DOHH2 (cell line): ENCODE data around the gene DUS3L.
"Not testable (repeated sequence)": the region's sequence is repeated elsewhere in the genome, so short reads cannot be mapped to it uniquely, and the experiment has no call there.

ENCODE experiments used
- H3F3A ChIP-seq: fragments of 200-600 bp; sonication (generic), shearing (Covaris generic); 2 replicates; pipeline ENCODE4 v1.6.0; 2016; ENCODE audit warnings: antibody characterized with exemption, mild to moderate bottlenecking; ENCODE audit not compliant: control insufficient read depth, insufficient read depth
- H3K27ac ChIP-seq: fragments of 200-600 bp; sonication (generic); 2 replicates; pipeline ENCODE4 v1.5.1; 2014; ENCODE audit warnings: low read depth, mild to moderate bottlenecking, low read length, moderate library complexity
- H3K27me3 ChIP-seq: fragments of 200-600 bp; sonication (generic); 2 replicates; pipeline ENCODE4 v1.6.1; 2014; ENCODE audit warnings: mild to moderate bottlenecking, low read length, mixed read lengths; ENCODE audit not compliant: control insufficient read depth
- H3K36me3 ChIP-seq: fragments of 200-600 bp; sonication (generic); 2 replicates; pipeline ENCODE4 v1.6.1; 2014; ENCODE audit warnings: mild to moderate bottlenecking, low read length, moderate library complexity, mixed read lengths; ENCODE audit not compliant: control insufficient read depth
- H3K4me1 ChIP-seq: fragments of 200-600 bp; sonication (generic); 2 replicates; pipeline ENCODE4 v1.6.1; 2014; ENCODE audit warnings: mild to moderate bottlenecking, low read length, mixed read lengths; ENCODE audit not compliant: control insufficient read depth
- H3K4me2 ChIP-seq: fragments of 200-600 bp; sonication (generic); 2 replicates; pipeline ENCODE4 v1.6.0; 2014; ENCODE audit warnings: mild to moderate bottlenecking, low read length, moderate library complexity
- H3K4me3 ChIP-seq: fragments of 200-600 bp; sonication (generic); 2 replicates; pipeline ENCODE4 v1.5.1; 2014; ENCODE audit warnings: mild to moderate bottlenecking, low read length, mixed read lengths
- H3K79me2 ChIP-seq: fragments of 200-600 bp; sonication (generic); 2 replicates; pipeline ENCODE4 v1.6.1; 2014; ENCODE audit warnings: mild to moderate bottlenecking, low read length, mixed read lengths; ENCODE audit not compliant: control insufficient read depth
- H3K9me2 ChIP-seq: fragments of 200-600 bp; sonication (generic); replicated peaks from 2 replicates; pipeline ENCODE4 v1.6.1; 2014; ENCODE audit warnings: mild to moderate bottlenecking, low read length, mixed read lengths; ENCODE audit not compliant: control insufficient read depth
- H3K9me3 ChIP-seq: fragments of 200-600 bp; sonication (generic); 2 replicates; pipeline ENCODE4 v1.6.1; 2014; ENCODE audit warnings: antibody characterized with exemption, low read length, mixed read lengths; ENCODE audit not compliant: control insufficient read depth, insufficient read depth
- H4K20me1 ChIP-seq: fragments of 200-600 bp; sonication (generic); 2 replicates; pipeline ENCODE4 v1.6.0; 2014; ENCODE audit warnings: low read depth, mild to moderate bottlenecking, antibody characterized with exemption, low read length, moderate library complexity; ENCODE audit not compliant: control insufficient read depth, insufficient read depth
- CTCF ChIP-seq: fragments of 200-600 bp; sonication (generic); IDR thresholded peaks from one replicate; pipeline ENCODE4 v1.5.1; 2014; ENCODE audit warnings: antibody characterized with exemption, mild to moderate bottlenecking, low read depth, low read length; ENCODE audit not compliant: poor library complexity, severe bottlenecking
- EZH2phosphoT487 ChIP-seq: fragments of 200-600 bp; sonication (generic); IDR thresholded peaks from 2 replicates; pipeline ENCODE4 v1.6.1; 2017; ENCODE audit warnings: borderline replicate concordance, mild to moderate bottlenecking, antibody characterized with exemption, low read length, moderate library complexity, mixed read lengths

The DUS3L gene

GRCh38 chr19:5753743-5754142 lies 37.2 kb downstream of the DUS3L start:
- H3K9me2 ChIP-seq = no peaks in the 10 kb centered on the region
- H3K4me1 ChIP-seq = no peaks in the 10 kb centered on the region
- no peaks in the 10 kb centered on the region for H4K20me1 ChIP-seq
- no peaks in the 10 kb centered on the region for H3F3A ChIP-seq
- H3K27me3 ChIP-seq = no peaks in the 10 kb centered on the region
- TF ChIP-seq CTCF (no peak), EZH2phosphoT487 (no peak)
- no peaks in the 10 kb centered on the region for H3K36me3 ChIP-seq
- H3K79me2 ChIP-seq = no peaks in the 10 kb centered on the region
- H3K27ac ChIP-seq = no peak overlapping the region
- no peak overlapping the region for H3K4me2 ChIP-seq
- no peaks in the 10 kb centered on the region for H3K9me3 ChIP-seq
- H3K4me3 ChIP-seq = no peak overlapping the region

GRCh38 chr19:5751709-5752108 lies 39.3 kb downstream of the DUS3L start:
- H3K36me3 ChIP-seq = no peaks in the 10 kb centered on the region
- H3K9me2 ChIP-seq = no peaks in the 10 kb centered on the region
- no peaks in the 10 kb centered on the region for H3K79me2 ChIP-seq
- no peaks in the 10 kb centered on the region for H4K20me1 ChIP-seq
- H3K4me3 ChIP-seq = no peak overlapping the region
- no peak overlapping the region for H3K27ac ChIP-seq
- no peaks in the 10 kb centered on the region for H3K4me1 ChIP-seq
- H3F3A ChIP-seq = no peaks in the 10 kb centered on the region
- no peaks in the 10 kb centered on the region for H3K27me3 ChIP-seq
- no peak overlapping the region for H3K4me2 ChIP-seq
- no peaks in the 10 kb centered on the region for H3K9me3 ChIP-seq
- no peak for TF ChIP-seq EZH2phosphoT487
- TF ChIP-seq CTCF = no peak

GRCh38 chr19:5749505-5749904 lies 41.5 kb downstream of the DUS3L start:
- H3F3A ChIP-seq = no peaks in the 10 kb centered on the region
- H3K9me2 ChIP-seq = no peaks in the 10 kb centered on the region
- H3K79me2 ChIP-seq = no peaks in the 10 kb centered on the region
- H3K9me3 ChIP-seq = no peaks in the 10 kb centered on the region
- no peaks in the 10 kb centered on the region for H3K4me1 ChIP-seq
- H3K36me3 ChIP-seq = no peaks in the 10 kb centered on the region
- no peak for TF ChIP-seq CTCF
- TF ChIP-seq EZH2phosphoT487 = no peak
- H4K20me1 ChIP-seq = no peaks in the 10 kb centered on the region
- no peak overlapping the region for H3K4me3 ChIP-seq
- no peak overlapping the region for H3K27ac ChIP-seq
- no peak overlapping the region for H3K4me2 ChIP-seq
- H3K27me3 ChIP-seq = no peaks in the 10 kb centered on the region

GRCh38 chr19:5748920-5749319 lies 42.0 kb downstream of the DUS3L start:
- H3K9me2 ChIP-seq, H3K4me2 ChIP-seq, H3K4me3 ChIP-seq, H3K4me1 ChIP-seq, H3K27me3 ChIP-seq, H3K27ac ChIP-seq, H3K79me2 ChIP-seq, H3K36me3 ChIP-seq, H3F3A ChIP-seq, H4K20me1 ChIP-seq, H3K9me3 ChIP-seq: not testable (repeated sequence)

- not testable (repeated sequence) for H4K20me1 ChIP-seq, H3K79me2 ChIP-seq, H3K9me2 ChIP-seq, H3K36me3 ChIP-seq, H3F3A ChIP-seq, H3K4me1 ChIP-seq, H3K9me3 ChIP-seq, H3K27ac ChIP-seq, H3K27me3 ChIP-seq, H3K4me2 ChIP-seq, H3K4me3 ChIP-seq
Measured at GRCh38 chr19:5744999-5745398, 46.0 kb downstream of the DUS3L start.
